RWPE1 (cell line): Measurements from ENCODE around the gene ZNF518A.

Source experiments
- CTCF ChIA-PET: fragments of 350-600 bp; sonication (Branson Sonifier 250); formaldehyde crosslinking; extraction: SDS; loops from one replicate; lab custom pipeline; 2021; lab: Yijun Ruan, JAX
- POLR2A ChIA-PET: fragments of 400-600 bp; formaldehyde crosslinking; extraction: SDS; loops from one replicate; lab custom pipeline; 2020; ENCODE audit warnings: antibody characterized with exemption; ENCODE audit not compliant: low non-redundant PET; lab: Yijun Ruan, JAX
- DNase-seq: peaks from one replicate; pipeline ENCODE4 v3.0.0; 2012; ENCODE audit warnings: low spot score
- H3K27ac ChIP-seq: fragments of 450-650 bp; 2 replicates; pipeline ENCODE4 v1.5.1; 2017
- TF ChIP-seq, protein P1 (sequence below): fragments of 450-650 bp; conservative IDR thresholded peaks from 2 replicates; pipeline ENCODE4 v1.5.1; 2017; ENCODE audit warnings: low read depth, mild to moderate bottlenecking

ZNF518A gene

DNA sequence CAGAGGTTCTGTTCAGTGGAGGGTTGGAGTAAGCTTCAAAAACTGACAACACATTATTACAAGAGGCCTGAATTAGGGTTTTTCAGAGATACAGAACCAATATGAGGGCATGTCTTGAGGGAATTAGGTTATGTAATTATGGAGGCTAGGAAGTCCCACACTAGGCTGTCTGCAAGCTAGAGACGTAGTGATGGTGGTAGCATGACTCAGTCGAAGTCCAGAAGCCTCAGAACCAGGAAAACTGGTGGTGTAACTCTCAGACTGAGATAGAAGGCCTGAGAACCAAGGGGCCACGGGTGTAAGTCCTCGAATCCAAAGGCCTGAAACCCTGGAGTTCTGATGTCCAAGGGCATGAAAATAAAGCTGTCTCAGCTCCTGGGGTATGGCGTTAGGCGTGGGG lies 35.6 kb downstream of the ZNF518A start:
- TF ChIP-seq, protein P1, sequence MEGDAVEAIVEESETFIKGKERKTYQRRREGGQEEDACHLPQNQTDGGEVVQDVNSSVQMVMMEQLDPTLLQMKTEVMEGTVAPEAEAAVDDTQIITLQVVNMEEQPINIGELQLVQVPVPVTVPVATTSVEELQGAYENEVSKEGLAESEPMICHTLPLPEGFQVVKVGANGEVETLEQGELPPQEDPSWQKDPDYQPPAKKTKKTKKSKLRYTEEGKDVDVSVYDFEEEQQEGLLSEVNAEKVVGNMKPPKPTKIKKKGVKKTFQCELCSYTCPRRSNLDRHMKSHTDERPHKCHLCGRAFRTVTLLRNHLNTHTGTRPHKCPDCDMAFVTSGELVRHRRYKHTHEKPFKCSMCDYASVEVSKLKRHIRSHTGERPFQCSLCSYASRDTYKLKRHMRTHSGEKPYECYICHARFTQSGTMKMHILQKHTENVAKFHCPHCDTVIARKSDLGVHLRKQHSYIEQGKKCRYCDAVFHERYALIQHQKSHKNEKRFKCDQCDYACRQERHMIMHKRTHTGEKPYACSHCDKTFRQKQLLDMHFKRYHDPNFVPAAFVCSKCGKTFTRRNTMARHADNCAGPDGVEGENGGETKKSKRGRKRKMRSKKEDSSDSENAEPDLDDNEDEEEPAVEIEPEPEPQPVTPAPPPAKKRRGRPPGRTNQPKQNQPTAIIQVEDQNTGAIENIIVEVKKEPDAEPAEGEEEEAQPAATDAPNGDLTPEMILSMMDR, result no peak
- H3K27ac ChIP-seq, result no peak overlapping the region
- ChIA-PET CTCF (interaction anchor here (1.1 kb wide), 1 partner anchor 169 kb away, joined by 3 read pairs; no protein-coding TSS in a partner anchor), POLR2A (no interaction called here)
- no peak for DNase-seq

DNA sequence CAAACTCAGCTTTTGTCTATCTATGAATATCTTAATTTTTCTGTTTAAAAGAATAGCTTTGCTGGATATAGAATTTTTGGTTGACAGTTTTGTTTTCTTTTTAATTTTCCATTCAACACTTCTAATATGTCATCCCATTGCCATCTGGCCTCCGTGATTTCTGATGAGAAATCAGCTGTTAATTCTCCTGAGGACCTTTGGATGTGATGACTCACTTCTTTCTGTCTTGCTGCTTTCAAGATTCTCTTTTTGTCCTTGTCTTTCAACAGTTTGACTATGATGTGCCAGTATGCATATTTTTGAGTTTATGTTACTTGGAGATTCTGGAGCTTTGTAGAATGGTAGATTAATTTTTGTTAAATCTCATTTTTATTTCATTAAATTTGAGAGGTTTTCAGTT lies 38.4 kb downstream of the ZNF518A start:
- DNase-seq, result no peak
- TF ChIP-seq, protein P1, result no peak
- H3K27ac ChIP-seq, result no peak overlapping the region
- CTCF ChIA-PET, result no interaction called here
- POLR2A ChIA-PET, result no interaction called here

DNA sequence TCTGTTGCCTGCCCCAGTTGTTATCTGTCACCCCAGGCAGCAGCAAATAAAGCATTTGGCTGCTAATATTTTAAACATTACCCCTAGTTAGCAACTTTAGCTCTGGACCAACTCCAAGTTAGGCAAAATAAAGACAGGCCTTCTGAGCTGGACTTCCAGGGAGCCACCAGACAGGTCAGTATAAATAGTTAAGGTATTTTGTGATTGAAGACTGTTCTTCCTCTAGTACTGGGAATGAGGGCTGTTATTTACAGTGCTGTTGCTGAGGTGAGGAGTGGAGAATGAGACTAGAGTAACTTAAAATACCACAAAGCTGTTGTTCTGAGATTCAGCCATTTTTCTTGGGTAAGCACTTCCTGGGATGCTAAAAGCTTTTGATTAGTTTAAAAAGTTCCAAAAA lies 40.1 kb downstream of the ZNF518A start:
- H3K27ac ChIP-seq, result no peak overlapping the region
- no peak for DNase-seq
- TF ChIP-seq, protein P1, result no peak
- ChIA-PET POLR2A (no interaction called here), CTCF (interaction anchor here (1.1 kb wide), 1 partner anchor 115 kb away, joined by 4 read pairs; no protein-coding TSS in a partner anchor)

- POLR2A ChIA-PET, result no interaction called here
- CTCF ChIA-PET, result no interaction called here
- TF ChIP-seq, protein P1, result no peak
- no peak overlapping the region for H3K27ac ChIP-seq
- DNase-seq, result no peak
Measured at GRCh38 chr10:96172666-96173065, 42.6 kb downstream of the ZNF518A start.

- ChIA-PET POLR2A (no interaction called here), CTCF (interaction anchor here (0.6 kb wide), 1 partner anchor 1101 kb away, joined by 3 read pairs; no protein-coding TSS in a partner anchor)
- no peak overlapping the region for H3K27ac ChIP-seq
- TF ChIP-seq, protein P1, result no peak
- no peak for DNase-seq
Measured at GRCh38 chr10:96176985-96177384, 46.9 kb downstream of the ZNF518A start.

DNA sequence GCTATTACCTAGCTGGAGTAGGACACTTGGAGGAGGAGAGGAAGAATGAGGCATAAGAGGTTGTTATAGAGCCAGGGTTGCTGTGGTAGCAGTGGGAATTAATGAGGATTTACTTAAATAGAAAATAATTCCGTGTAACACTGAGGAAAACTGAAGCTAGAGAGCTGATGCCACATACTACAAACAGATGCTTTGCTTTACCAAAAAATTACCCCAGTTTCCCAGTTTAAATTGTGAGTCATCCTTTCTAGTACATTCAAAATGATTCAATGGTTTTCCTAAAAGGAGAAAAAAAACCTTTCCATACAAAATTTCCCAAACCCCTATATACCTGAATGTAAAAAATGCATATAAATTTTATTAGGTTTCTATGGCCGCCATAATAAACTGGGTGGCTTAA lies 58.3 kb downstream of the ZNF518A start:
- TF ChIP-seq, protein P1, result no peak
- POLR2A ChIA-PET, result no interaction called here
- no peak for DNase-seq
- H3K27ac ChIP-seq, result no peak overlapping the region
- CTCF ChIA-PET, result no interaction called here
